Measurements from ENCODE around the gene INTS4.

INTS4 gene

DNA sequence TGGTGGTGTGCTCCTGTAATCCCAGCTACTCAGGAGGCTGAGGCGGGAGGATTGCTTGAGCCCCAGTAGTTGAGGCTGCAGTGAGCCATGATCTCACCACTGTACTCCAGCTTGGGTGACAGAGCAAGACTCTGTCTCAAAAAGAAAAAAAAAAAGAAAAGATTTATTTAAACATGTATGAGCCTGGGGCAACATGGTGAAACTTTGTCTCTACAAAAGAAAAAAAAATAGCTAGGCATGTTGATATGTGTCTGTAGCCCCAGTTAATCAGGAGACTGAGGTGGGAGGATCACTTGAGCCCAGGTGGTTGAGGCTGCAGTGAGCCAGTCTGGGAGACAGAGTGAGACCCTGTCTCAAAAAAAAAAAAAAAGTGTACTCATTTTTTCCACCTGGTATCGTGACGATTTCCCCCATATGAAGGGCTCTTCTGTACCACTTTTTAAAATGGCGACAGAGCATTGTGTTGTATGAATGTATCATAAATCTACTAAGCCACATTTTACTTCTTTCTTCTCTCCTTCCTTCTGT is 45.0 kb upstream of the INTS4 start:
- no peak for DNase-seq (ENCODE audit: low read depth)
- H3K4me3 ChIP-seq (ENCODE audit: low read depth, low read length): no peak overlapping the region
- TF ChIP-seq MYC (IDR thresholded peaks at IDR 0.05; ENCODE audit: low read depth, low read length): no peak
- no peak for TF ChIP-seq POLR2A (IDR thresholded peaks at IDR 0.05; ENCODE audit: extremely low read depth, insufficient read length)
- TF ChIP-seq, protein P1, sequence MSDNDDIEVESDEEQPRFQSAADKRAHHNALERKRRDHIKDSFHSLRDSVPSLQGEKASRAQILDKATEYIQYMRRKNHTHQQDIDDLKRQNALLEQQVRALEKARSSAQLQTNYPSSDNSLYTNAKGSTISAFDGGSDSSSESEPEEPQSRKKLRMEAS (IDR thresholded peaks at IDR 0.05; ENCODE audit: low read depth, low read length): no peak

GRCh38 chr11:78038697-78039313 is 44.3 kb upstream of the INTS4 start:
- DNase-seq (ENCODE audit: low read depth): no peak
- H3K4me3 ChIP-seq (ENCODE audit: low read depth, low read length): no peak overlapping the region
- TF ChIP-seq POLR2A (IDR thresholded peaks at IDR 0.05; ENCODE audit: extremely low read depth, insufficient read length) (no peak), MYC (IDR thresholded peaks at IDR 0.05; ENCODE audit: low read depth, low read length) (no peak)
- TF ChIP-seq, protein P2, sequence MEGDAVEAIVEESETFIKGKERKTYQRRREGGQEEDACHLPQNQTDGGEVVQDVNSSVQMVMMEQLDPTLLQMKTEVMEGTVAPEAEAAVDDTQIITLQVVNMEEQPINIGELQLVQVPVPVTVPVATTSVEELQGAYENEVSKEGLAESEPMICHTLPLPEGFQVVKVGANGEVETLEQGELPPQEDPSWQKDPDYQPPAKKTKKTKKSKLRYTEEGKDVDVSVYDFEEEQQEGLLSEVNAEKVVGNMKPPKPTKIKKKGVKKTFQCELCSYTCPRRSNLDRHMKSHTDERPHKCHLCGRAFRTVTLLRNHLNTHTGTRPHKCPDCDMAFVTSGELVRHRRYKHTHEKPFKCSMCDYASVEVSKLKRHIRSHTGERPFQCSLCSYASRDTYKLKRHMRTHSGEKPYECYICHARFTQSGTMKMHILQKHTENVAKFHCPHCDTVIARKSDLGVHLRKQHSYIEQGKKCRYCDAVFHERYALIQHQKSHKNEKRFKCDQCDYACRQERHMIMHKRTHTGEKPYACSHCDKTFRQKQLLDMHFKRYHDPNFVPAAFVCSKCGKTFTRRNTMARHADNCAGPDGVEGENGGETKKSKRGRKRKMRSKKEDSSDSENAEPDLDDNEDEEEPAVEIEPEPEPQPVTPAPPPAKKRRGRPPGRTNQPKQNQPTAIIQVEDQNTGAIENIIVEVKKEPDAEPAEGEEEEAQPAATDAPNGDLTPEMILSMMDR (IDR thresholded peaks at IDR 0.05; ENCODE audit: low read depth, low read length): no peak
- TF ChIP-seq, protein P1 (IDR thresholded peaks at IDR 0.05; ENCODE audit: low read depth, low read length): no peak

DNA sequence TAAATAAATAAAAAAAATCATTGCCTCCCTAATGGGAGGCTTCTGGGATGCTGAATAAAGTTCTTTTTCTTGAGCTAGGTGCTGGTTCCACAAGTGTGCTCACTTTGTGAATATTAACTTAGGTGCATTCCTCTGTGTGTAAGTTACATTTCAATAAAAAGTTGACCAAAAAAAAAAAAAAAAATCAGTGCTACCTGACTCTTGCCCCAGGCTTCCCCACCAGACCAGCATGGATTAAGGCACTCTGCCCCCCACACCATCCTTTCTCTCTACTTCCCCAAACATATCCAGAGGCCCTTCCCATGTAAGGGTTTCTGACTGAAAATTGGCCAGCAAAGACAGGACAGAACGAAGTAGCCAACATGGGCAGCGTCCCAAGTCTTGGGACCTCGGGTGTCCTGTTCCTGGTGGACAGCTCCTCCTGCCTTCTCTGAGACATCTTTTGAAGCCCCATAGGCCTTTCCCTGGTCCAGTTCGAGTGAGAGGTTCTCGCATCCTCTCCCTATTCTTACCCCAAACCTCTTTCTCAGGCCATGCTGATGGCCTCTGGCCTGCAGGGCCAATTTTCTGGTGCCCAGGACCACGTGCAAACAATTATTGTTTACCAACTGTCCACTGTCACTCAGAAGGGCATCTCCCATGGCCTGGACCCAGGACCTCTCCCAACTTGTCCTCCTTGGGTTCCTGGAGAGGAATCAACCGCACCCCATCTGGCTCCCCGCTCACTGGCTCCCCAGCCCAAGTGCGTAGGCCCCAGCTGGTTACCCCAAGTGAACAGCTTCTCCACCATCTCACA is 43.6 kb upstream of the INTS4 start:
- TF ChIP-seq, protein P2 (IDR thresholded peaks at IDR 0.05; ENCODE audit: low read depth, low read length): no peak
- TF ChIP-seq POLR2A (IDR thresholded peaks at IDR 0.05; ENCODE audit: extremely low read depth, insufficient read length): no peak
- TF ChIP-seq, protein P1 (IDR thresholded peaks at IDR 0.05; ENCODE audit: low read depth, low read length): no peak
- no peak for TF ChIP-seq MYC (IDR thresholded peaks at IDR 0.05; ENCODE audit: low read depth, low read length)
- no peak for DNase-seq (ENCODE audit: low read depth)
- H3K4me3 ChIP-seq (ENCODE audit: low read depth, low read length): no peak overlapping the region

DNA sequence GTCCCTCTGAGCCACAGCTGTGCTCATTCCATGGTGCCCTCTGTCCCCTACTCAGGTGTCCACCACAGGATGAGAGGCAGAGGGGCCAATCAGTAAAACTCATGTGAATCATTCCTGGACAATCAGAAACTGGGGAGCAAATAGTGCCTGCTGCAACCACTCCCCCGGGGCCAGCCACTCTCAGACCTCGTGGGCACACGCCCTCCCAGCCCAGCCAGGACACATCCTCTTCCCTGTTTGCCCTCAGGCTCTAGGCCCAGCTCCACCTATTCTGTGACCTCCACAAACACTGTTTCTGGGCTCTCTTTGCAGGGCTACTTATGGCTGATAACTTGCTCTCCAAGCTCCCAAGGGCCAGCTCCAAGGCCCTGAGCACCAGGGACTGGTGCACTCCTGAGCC is 42.6 kb upstream of the INTS4 start:
- no peak for TF ChIP-seq POLR2A (IDR thresholded peaks at IDR 0.05; ENCODE audit: extremely low read depth, insufficient read length)
- TF ChIP-seq MYC (IDR thresholded peaks at IDR 0.05; ENCODE audit: low read depth, low read length): no peak
- TF ChIP-seq, protein P2 (IDR thresholded peaks at IDR 0.05; ENCODE audit: low read depth, low read length): no peak
- TF ChIP-seq, protein P1 (IDR thresholded peaks at IDR 0.05; ENCODE audit: low read depth, low read length): no peak
- no peak overlapping the region for H3K4me3 ChIP-seq (ENCODE audit: low read depth, low read length)
- peak; percentile 24 for DNase-seq (ENCODE audit: low read depth)

DNA sequence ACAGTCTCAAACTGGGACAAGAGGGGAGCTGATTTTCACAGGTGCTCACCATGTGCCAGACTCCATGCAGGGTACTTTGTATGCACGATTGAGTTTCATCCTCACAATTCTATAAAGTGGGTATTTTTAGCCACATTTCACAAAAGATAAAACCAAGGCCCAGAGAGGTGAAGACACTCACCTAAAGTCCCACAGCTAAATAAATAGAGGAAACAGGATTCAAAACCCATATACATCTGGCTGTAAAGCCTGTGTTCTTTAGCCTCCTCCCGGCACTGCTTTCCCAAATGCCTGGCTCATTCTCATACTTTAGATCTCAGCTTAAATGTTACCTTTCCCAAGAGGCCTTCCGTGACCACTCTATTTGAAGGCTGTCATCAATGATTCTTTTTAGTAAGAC is 41.8 kb upstream of the INTS4 start:
- TF ChIP-seq, protein P2 (IDR thresholded peaks at IDR 0.05; ENCODE audit: low read depth, low read length): no peak
- TF ChIP-seq MYC (IDR thresholded peaks at IDR 0.05; ENCODE audit: low read depth, low read length): no peak
- TF ChIP-seq, protein P1 (IDR thresholded peaks at IDR 0.05; ENCODE audit: low read depth, low read length): no peak
- TF ChIP-seq POLR2A (IDR thresholded peaks at IDR 0.05; ENCODE audit: extremely low read depth, insufficient read length): no peak
- no peak for DNase-seq (ENCODE audit: low read depth)
- no peak overlapping the region for H3K4me3 ChIP-seq (ENCODE audit: low read depth, low read length)

DNA sequence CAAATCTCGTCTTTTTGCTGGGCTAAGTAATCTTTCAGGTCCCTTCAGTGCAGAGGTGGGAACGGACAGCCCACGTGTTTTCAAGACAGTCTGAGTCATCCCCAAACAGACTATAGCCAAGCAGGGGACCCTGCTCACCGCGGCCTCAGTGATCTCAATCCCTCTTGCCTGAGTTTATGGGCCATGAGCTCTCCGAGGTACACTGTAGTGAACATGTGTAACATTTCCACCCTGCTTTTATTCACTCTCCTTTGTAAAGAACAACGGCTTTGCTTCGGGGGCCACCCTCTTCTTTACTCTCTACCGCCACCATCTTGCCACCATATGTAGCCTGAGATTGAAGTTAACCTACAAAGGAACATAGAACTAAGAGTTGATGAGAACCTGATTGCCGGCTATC is 40.2 kb upstream of the INTS4 start:
- TF ChIP-seq, protein P2 (IDR thresholded peaks at IDR 0.05; ENCODE audit: low read depth, low read length): no peak
- TF ChIP-seq MYC (IDR thresholded peaks at IDR 0.05; ENCODE audit: low read depth, low read length): no peak
- TF ChIP-seq, protein P1 (IDR thresholded peaks at IDR 0.05; ENCODE audit: low read depth, low read length): no peak
- TF ChIP-seq POLR2A (IDR thresholded peaks at IDR 0.05; ENCODE audit: extremely low read depth, insufficient read length): no peak
- no peak overlapping the region for H3K4me3 ChIP-seq (ENCODE audit: low read depth, low read length)
- no peak for DNase-seq (ENCODE audit: low read depth)
